Heart right ventricle (tissue), 16 donors: ENCODE results near the gene UPK3A. TPM values are rescaled to one million over a fixed set of nuclear protein-coding genes. Genes with fewer than 3 reads are reported as not detected.
"Not testable (repeated sequence)": the region's sequence is repeated elsewhere in the genome, so short reads cannot be mapped to it uniquely, and the experiment has no call there.

Experiments
- ATAC-seq, 8 donors: fragments of 200-7000 bp; cut with Tn5 transposase; one replicate each; pipeline ENCODE4 v1.9.1; 2020; ENCODE audit warnings: mild to moderate bottlenecking in 8 of 8, moderate library complexity in 8 of 8, moderate number of reproducible peaks in 1 of 8
- DNase-seq, 2 donors: peaks; one replicate each; pipeline ENCODE4 v3.0.0-alpha.2; 2020
- H3K27ac ChIP-seq, 10 donors: fragments of 200-600 bp; sonication (generic) in 2 of 10; one replicate each; pipeline versions ENCODE4 v1.5.0 to v1.8.0; 2020 to 2022; ENCODE audit warnings: mild to moderate bottlenecking in 3 of 10
- H3K27me3 ChIP-seq, 7 donors: fragments of 200-600 bp; one replicate each; pipeline ENCODE4 v1.8.0; 2021 to 2022; ENCODE audit warnings: mild to moderate bottlenecking in 2 of 7
- H3K36me3 ChIP-seq, 9 donors: fragments of 200-600 bp; sonication (generic) in 1 of 9; one replicate each; pipeline versions ENCODE4 v1.5.0 to v1.8.0; 2020 to 2022; ENCODE audit warnings: mild to moderate bottlenecking in 2 of 9
- H3K4me1 ChIP-seq, 9 donors: fragments of 200-600 bp; sonication (generic) in 1 of 9; one replicate each; pipeline versions ENCODE4 v1.5.0 to v1.8.0; 2020 to 2022; ENCODE audit warnings: mild to moderate bottlenecking in 4 of 9
- H3K4me3 ChIP-seq, 10 donors: fragments of 200-600 bp; sonication (generic) in 2 of 10; one replicate each; pipeline versions ENCODE4 v1.5.0 to v1.8.0; 2020 to 2022; ENCODE audit warnings: mild to moderate bottlenecking in 7 of 10, moderate library complexity in 2 of 10
- H3K9me3 ChIP-seq, 11 donors: fragments of 200-600 bp in 10 of 11; sonication (generic) in 2 of 11; one replicate each; pipeline versions ENCODE4 v1.5.0 to v1.8.0; 2013 to 2022; ENCODE audit warnings: mild to moderate bottlenecking in 2 of 11, control low read depth in 1 of 11, moderate library complexity in 1 of 11
- WGBS, 2 donors: extraction: QIAGEN DNeasy Blood & Tissue Kit; methylation state at CpG; one replicate each; pipeline ENCODE4 v1.1.7; 2013; ENCODE audit warnings: inconsistent platforms in 1 of 2; 5-methylcytosine and 5-hydroxymethylcytosine counted together
- intact Hi-C, 10 donors: fragments of 100-400 bp; cut with DNase I; formaldehyde crosslinking; loops; one replicate each; pipeline versions ENCODE4 v1.11.1 to v1.14.2; 2022
- polyA plus RNA-seq, 2 donors: library from polyadenylated mRNA; stranded (reverse); fragments of 200-250 nt; gene quantifications; one replicate each; pipeline ENCODE4 v1.2.3, GENCODE V29; 2013
- total RNA-seq, 10 donors: library from RNA; stranded (reverse); fragmentation: NEBNext Ultra II Directional in 3 of 10; extraction: Animal tissue kit (Norgen Biotek cat#: 25700) in 3 of 10; gene quantifications; one replicate each; pipeline versions ENCODE4 v1.2.1 to v1.2.4, GENCODE V29; 2021 to 2023
- TF ChIP-seq, protein P1 (sequence below), 9 donors: fragments of 200-600 bp; sonication (generic) in 2 of 9; IDR thresholded peaks; one replicate each; pipeline versions ENCODE4 v1.5.0 to v1.8.0; 2021 to 2022; ENCODE audit warnings: antibody characterized with exemption in 9 of 9, mild to moderate bottlenecking in 5 of 9, moderate library complexity in 1 of 9
- donor health status: Arrhythmogenic right ventricular cardiomyopathy.
- donor health status: ischemic (EF 13 %, LVEDD 7.1; RV severe dilation, severe dysfunction).
- donor health status: healthy with polysubstance abuse.
- donor health status: DM: no; HTN: yes; CAD: no.
- donor health status: DM: no; HTN: no; CAD: no.
- donor health status: ischemic (EF 25% LVEDD 6.9; RV normal size, moderate dysfunction).
- donor health status: ischemic (EF 25% LVEDD 5.7; RV mildly dilated, moderate dysfunction).
- donor health status: healthy.
- donor health status: DM: yes; HTN: yes; CAD: no.
- donor health status: Ischemic cardiomyopathy.
- donor health status: ischemic (EF 35%, LVEDD 5.7; RV mildly dilated, moderate dysfunction).
- donor health status: nonischemic (EF 11% LVEDD 7.7; RV severe dilation, severe dysfunction).
- donor health status: DM: yes; HTN: yes; CAD: no.
- donor health status: PGD.
- donor health status: ischemic (EF 29% LVEDD 5.4; RV normal size, mild dysfunction).
- donor health status: nonischemic (EF 23%, LVEDD 6.1; RV moderate dilation, normal function).

Gene UPK3A
- total and polyA plus RNA-seq, 12 donors = 0.48 TPM; not detected in 11

GRCh38 chr22:45272498-45272897 lies 12.3 kb upstream of the UPK3A start:
- WGBS, 2 donors = 84 to 85% methylated on average over 7 of the region's 7 CpGs
- H3K27me3 ChIP-seq = peaks cover 0 to 7% (median 0%) of the 10 kb centered on the region in 7 donors
- DNase-seq = no peak
- H3K4me1 ChIP-seq = peaks cover 7 to 50% (median 31%) of the 10 kb centered on the region in 9 donors
- ATAC-seq = no peak
- intact Hi-C loops = loop anchor here in 7 of 10 donors (2.0 to 10.0 kb wide), 6 partner anchors 35 to 280 kb away; partner anchors contain the start of gene FAM118A (in 4 of the 7)
- no peak overlapping the region for H3K4me3 ChIP-seq
- H3K9me3 ChIP-seq = no peaks in the 10 kb centered on the region
- H3K27ac ChIP-seq = peak overlapping the region; percentile 19 to 86 (median 80)
- no peaks in the 10 kb centered on the region for H3K36me3 ChIP-seq
- TF ChIP-seq, protein P1, sequence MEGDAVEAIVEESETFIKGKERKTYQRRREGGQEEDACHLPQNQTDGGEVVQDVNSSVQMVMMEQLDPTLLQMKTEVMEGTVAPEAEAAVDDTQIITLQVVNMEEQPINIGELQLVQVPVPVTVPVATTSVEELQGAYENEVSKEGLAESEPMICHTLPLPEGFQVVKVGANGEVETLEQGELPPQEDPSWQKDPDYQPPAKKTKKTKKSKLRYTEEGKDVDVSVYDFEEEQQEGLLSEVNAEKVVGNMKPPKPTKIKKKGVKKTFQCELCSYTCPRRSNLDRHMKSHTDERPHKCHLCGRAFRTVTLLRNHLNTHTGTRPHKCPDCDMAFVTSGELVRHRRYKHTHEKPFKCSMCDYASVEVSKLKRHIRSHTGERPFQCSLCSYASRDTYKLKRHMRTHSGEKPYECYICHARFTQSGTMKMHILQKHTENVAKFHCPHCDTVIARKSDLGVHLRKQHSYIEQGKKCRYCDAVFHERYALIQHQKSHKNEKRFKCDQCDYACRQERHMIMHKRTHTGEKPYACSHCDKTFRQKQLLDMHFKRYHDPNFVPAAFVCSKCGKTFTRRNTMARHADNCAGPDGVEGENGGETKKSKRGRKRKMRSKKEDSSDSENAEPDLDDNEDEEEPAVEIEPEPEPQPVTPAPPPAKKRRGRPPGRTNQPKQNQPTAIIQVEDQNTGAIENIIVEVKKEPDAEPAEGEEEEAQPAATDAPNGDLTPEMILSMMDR (IDR thresholded peaks at IDR 0.05) = no peak

DNA sequence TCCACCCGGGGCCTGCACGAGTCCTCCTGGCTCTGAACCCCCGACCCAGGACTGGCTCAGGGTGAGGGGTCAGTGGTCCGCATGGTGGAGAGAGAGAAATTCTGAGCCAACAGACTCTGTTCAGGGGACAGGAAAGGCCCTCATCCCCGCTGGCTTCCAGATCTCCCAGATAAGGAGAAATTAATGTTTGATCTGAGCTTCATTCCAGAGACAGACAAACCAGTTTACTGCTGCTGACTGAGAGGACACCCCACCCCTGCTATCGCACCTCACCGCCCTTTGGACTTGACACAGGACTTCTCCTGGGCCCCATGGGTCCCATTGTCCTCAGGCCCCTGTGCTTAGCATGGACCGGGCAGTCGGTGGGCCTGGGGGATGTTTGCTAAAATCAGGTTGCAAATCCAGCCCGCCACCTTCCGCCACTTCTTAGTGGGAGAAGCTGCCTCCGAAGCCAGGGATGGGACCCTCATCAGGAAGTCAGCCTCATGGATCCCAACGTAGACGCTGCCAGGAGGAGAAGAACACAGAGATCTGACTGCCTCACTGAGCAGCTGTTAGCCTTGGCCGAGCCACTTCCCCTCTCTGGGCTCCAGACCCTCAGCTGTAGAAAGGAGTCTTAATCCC lies 11.2 kb upstream of the UPK3A start:
- DNase-seq (no peak), ATAC-seq (no peak)
- WGBS, 2 donors = 78 to 85% methylated on average over 15 of the region's 15 CpGs
- H3K27me3 ChIP-seq = no peaks in the 10 kb centered on the region
- TF ChIP-seq, protein P1 (IDR thresholded peaks at IDR 0.05) = no peak
- H3K4me1 ChIP-seq = peaks cover 7 to 45% (median 31%) of the 10 kb centered on the region in 9 donors
- H3K9me3 ChIP-seq = no peaks in the 10 kb centered on the region
- H3K27ac ChIP-seq = peak overlapping the region in 1 of 10 donors; percentile 30
- no peaks in the 10 kb centered on the region for H3K36me3 ChIP-seq
- H3K4me3 ChIP-seq = no peak overlapping the region
- intact Hi-C loops = loop anchor here in 7 of 10 donors (2.0 to 10.0 kb wide), 6 partner anchors 34 to 279 kb away; partner anchors contain the start of gene FAM118A (in 4 of the 7)

GRCh38 chr22:45276507-45277105 lies 8.1 kb upstream of the UPK3A start:
- intact Hi-C loops = loop anchor here in 2 of 10 donors (10.0 kb wide), 2 partner anchors 48 to 58 kb away; no protein-coding TSS in a partner anchor
- Histone ChIP-seq H3K36me3 (no peaks in the 10 kb centered on the region), H3K4me3 (no peak overlapping the region), H3K27ac (no peak overlapping the region), H3K9me3 (no peaks in the 10 kb centered on the region), H3K27me3 (no peaks in the 10 kb centered on the region), H3K4me1 (peaks cover 4 to 41% (median 29%) of the 10 kb centered on the region in 9 donors)
- WGBS, 2 donors = 91 to 94% methylated on average over 12 of the region's 12 CpGs
- ATAC-seq (no peak), DNase-seq (no peak)
- TF ChIP-seq, protein P1 (IDR thresholded peaks at IDR 0.05) = no peak

DNA sequence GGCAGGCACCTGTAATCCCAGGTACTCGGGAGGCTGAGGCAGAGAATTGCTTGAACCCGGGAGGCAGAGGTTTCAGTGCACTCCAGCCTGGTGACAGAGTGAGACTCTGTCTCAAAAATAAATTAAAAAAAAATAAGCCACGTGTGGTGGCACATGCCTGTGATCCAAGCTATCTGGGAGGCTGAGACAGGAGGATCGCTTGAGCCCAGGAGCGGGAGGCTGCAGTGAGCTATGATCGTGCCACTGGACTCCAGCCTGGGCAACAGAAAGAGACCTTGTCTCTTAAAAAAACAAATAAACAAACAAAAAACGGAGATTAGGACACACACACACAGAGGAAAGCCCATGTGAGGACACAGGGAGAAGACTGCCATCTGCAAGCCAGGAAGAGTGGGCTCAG lies 7.0 kb upstream of the UPK3A start:
- not testable (repeated sequence) for H3K27me3 ChIP-seq, H3K36me3 ChIP-seq, H3K9me3 ChIP-seq, DNase-seq, ATAC-seq, H3K4me3 ChIP-seq, H3K27ac ChIP-seq
- intact Hi-C loops = loop anchor here in 2 of 10 donors (10.0 kb wide), 2 partner anchors 47 to 57 kb away; no protein-coding TSS in a partner anchor
- WGBS, 2 donors = 86 to 89% methylated on average over 7 of the region's 7 CpGs
- peaks cover 0 to 30% (median 18%) of the 10 kb centered on the region in 9 donors for H3K4me1 ChIP-seq
